H9 (cell line): ENCODE results near the gene FBLN1. TPM values are rescaled to one million over a fixed set of nuclear protein-coding genes. Genes with fewer than 3 reads are reported as not detected.

ENCODE experiments used
- DNase-seq: peaks from one replicate; pipeline ENCODE4 v3.0.0-alpha.2; 2017
- H2AFZ ChIP-seq: one replicate; pipeline ENCODE4 v1.6.1; 2013; ENCODE audit warnings: mild to moderate bottlenecking, low read length, control low read depth, moderate library complexity
- H2AK5ac ChIP-seq: 2 replicates; pipeline ENCODE4 v1.6.1; 2013; ENCODE audit warnings: low read length, control low read depth, mixed read lengths; ENCODE audit not compliant: insufficient read length
- H2BK120ac ChIP-seq: one replicate; pipeline ENCODE4 v1.6.1; 2013; ENCODE audit warnings: low read depth, mild to moderate bottlenecking, low read length, control low read depth, inconsistent platforms; ENCODE audit not compliant: poor library complexity, severe bottlenecking
- H2BK12ac ChIP-seq: 2 replicates; pipeline ENCODE4 v1.6.1; 2013; ENCODE audit warnings: low read length, control low read depth, mixed read lengths, low read depth; ENCODE audit not compliant: insufficient read length
- H2BK15ac ChIP-seq: 2 replicates; pipeline ENCODE4 v1.6.1; 2013; ENCODE audit warnings: low read depth, low read length, control low read depth
- H2BK20ac ChIP-seq: one replicate; pipeline ENCODE4 v1.6.1; 2013; ENCODE audit warnings: low read depth, mild to moderate bottlenecking, low read length, control low read depth, inconsistent platforms; ENCODE audit not compliant: poor library complexity, severe bottlenecking
- H2BK5ac ChIP-seq: 2 replicates; pipeline ENCODE4 v1.6.1; 2013; ENCODE audit warnings: low read length, control low read depth, mixed read lengths; ENCODE audit not compliant: insufficient read length
- H3K14ac ChIP-seq: 2 replicates; pipeline ENCODE4 v1.6.1; 2013; ENCODE audit warnings: low read length, control low read depth; ENCODE audit not compliant: insufficient read depth
- H3K18ac ChIP-seq: 2 replicates; pipeline ENCODE4 v1.6.1; 2013; ENCODE audit warnings: low read depth, mild to moderate bottlenecking, mixed read lengths, low read length, control low read depth; ENCODE audit not compliant: insufficient read length
- H3K23ac ChIP-seq: 2 replicates; pipeline ENCODE4 v1.6.1; 2013; ENCODE audit warnings: low read length, control low read depth, mixed read lengths, low read depth; ENCODE audit not compliant: insufficient read length
- H3K23me2 ChIP-seq: 2 replicates; pipeline ENCODE4 v1.6.1; 2013; ENCODE audit warnings: low read depth, mild to moderate bottlenecking, mixed read lengths, low read length, control low read depth; ENCODE audit not compliant: insufficient read length, poor library complexity, severe bottlenecking
- H3K27ac ChIP-seq: 2 replicates; pipeline ENCODE4 v1.5.1; 2013; ENCODE audit warnings: low read length, control low read depth, mixed read lengths, low read depth; ENCODE audit not compliant: insufficient read length
- H3K27me3 ChIP-seq: 2 replicates; pipeline ENCODE4 v1.6.1; 2013; ENCODE audit warnings: low read length, control low read depth, inconsistent platforms; ENCODE audit not compliant: insufficient read depth
- H3K4ac ChIP-seq: 2 replicates; pipeline ENCODE4 v1.6.1; 2013; ENCODE audit warnings: low read depth, mild to moderate bottlenecking, control low read depth, inconsistent platforms, low read length, moderate library complexity
- H3K4me1 ChIP-seq: 2 replicates; pipeline ENCODE4 v1.6.1; 2013; ENCODE audit warnings: low read length, control low read depth, inconsistent platforms; ENCODE audit not compliant: insufficient read depth
- H3K4me2 ChIP-seq: 2 replicates; pipeline ENCODE4 v1.6.1; 2013; ENCODE audit warnings: low read length, control low read depth, mixed read lengths; ENCODE audit not compliant: insufficient read length, insufficient read depth
- H3K56ac ChIP-seq: 2 replicates; pipeline ENCODE4 v1.6.1; 2013; ENCODE audit warnings: low read depth, mild to moderate bottlenecking, mixed read lengths, low read length, control low read depth; ENCODE audit not compliant: insufficient read length
- H3K79me1 ChIP-seq: 2 replicates; pipeline ENCODE4 v1.6.1; 2013; ENCODE audit warnings: low read depth, mild to moderate bottlenecking, moderate library complexity, low read length, control low read depth, inconsistent platforms; ENCODE audit not compliant: insufficient read depth, poor library complexity, severe bottlenecking
- H3K79me2 ChIP-seq: 2 replicates; pipeline ENCODE4 v1.6.1; 2013; ENCODE audit warnings: low read length, control low read depth, inconsistent platforms; ENCODE audit not compliant: insufficient read depth
- H3K9ac ChIP-seq: 2 replicates; pipeline ENCODE4 v1.6.1; 2013; ENCODE audit warnings: low read length, control low read depth, mixed read lengths; ENCODE audit not compliant: insufficient read length; ENCODE audit errors: extremely low read depth
- H3K9me3 ChIP-seq: one replicate; pipeline ENCODE4 v1.6.1; 2013; ENCODE audit warnings: low read depth, low read length, inconsistent platforms; ENCODE audit not compliant: control insufficient read depth
- H3T11ph ChIP-seq: one replicate; pipeline ENCODE4 v1.6.1; 2013; ENCODE audit warnings: mild to moderate bottlenecking, low read length, control low read depth, inconsistent platforms
- H4K20me1 ChIP-seq: one replicate; pipeline ENCODE4 v1.6.1; 2013; ENCODE audit not compliant: control insufficient read depth, insufficient read length, insufficient read depth
- H4K5ac ChIP-seq: 2 replicates; pipeline ENCODE4 v1.6.1; 2013; ENCODE audit warnings: low read depth, mild to moderate bottlenecking, mixed read lengths, low read length, control low read depth; ENCODE audit not compliant: insufficient read length
- H4K8ac ChIP-seq: replicated peaks from 2 replicates; pipeline ENCODE4 v1.6.1; 2013; ENCODE audit warnings: low read length, control low read depth, mixed read lengths, low read depth; ENCODE audit not compliant: insufficient read length
- H4K91ac ChIP-seq: 2 replicates; pipeline ENCODE4 v1.6.1; 2013; ENCODE audit warnings: low read depth, mild to moderate bottlenecking, moderate library complexity, mixed read lengths, low read length, control low read depth; ENCODE audit not compliant: insufficient read length
- H3K27ac Mint-ChIP-seq, 3 experiments: 2 replicates in 2 of 3; 3 replicates in 1 of 3; pipeline ENCODE4 v1.8.0; 2020 to 2021; ENCODE audit warnings: mixed read lengths in 3 of 3, mild to moderate bottlenecking in 1 of 3, moderate library complexity in 1 of 3
- H3K27me3 Mint-ChIP-seq: 2 replicates; pipeline ENCODE4 v1.8.0; 2021; ENCODE audit warnings: low read depth, mild to moderate bottlenecking, moderate library complexity, mixed read lengths
- H3K36me3 Mint-ChIP-seq, 3 experiments: 2 replicates in 2 of 3; 3 replicates in 1 of 3; pipeline ENCODE4 v1.8.0; 2020 to 2021; ENCODE audit warnings: low read depth in 3 of 3, mixed read lengths in 3 of 3; ENCODE audit not compliant: insufficient read depth in 1 of 3
- H3K4me1 Mint-ChIP-seq, 2 experiments: 2 replicates each; pipeline ENCODE4 v1.8.0; 2020; ENCODE audit warnings: mixed read lengths in 2 of 2
- H3K4me3 Mint-ChIP-seq, 2 experiments: 2 replicates in 1 of 2; 3 replicates in 1 of 2; pipeline ENCODE4 v1.8.0; 2020 to 2021; ENCODE audit warnings: mild to moderate bottlenecking in 2 of 2, mixed read lengths in 2 of 2, moderate library complexity in 1 of 2
- H3K9me3 Mint-ChIP-seq, 2 experiments: 2 replicates in 1 of 2; 3 replicates in 1 of 2; pipeline ENCODE4 v1.8.0; 2020; ENCODE audit warnings: mild to moderate bottlenecking in 2 of 2, mixed read lengths in 2 of 2, moderate library complexity in 1 of 2
- CTCF ChIP-seq: fragments of 200-600 bp; sonication (generic); conservative IDR thresholded peaks from 3 replicates; pipeline ENCODE4 v1.8.0; 2021; ENCODE audit warnings: antibody characterized with exemption, mild to moderate bottlenecking
- WGBS: extraction: QIAGEN DNeasy Blood & Tissue Kit; methylation state at CpG from one replicate; pipeline ENCODE4 v1.1.7; 2013; ENCODE audit warnings: missing lambda C conversion rate, low lambda C conversion rate, mixed read lengths; ENCODE audit not compliant: insufficient read length; ENCODE audit errors: extremely low coverage; 5-methylcytosine and 5-hydroxymethylcytosine counted together
- total RNA-seq: library from RNA; stranded (reverse); gene quantifications from 2 replicates; pipeline ENCODE4 v1.2.1, GENCODE V29; 2021

Gene FBLN1
- total RNA-seq, 1 experiment from 2014 or later = 140 TPM

GRCh38 chr22:45574069-45574703 is 71.5 kb downstream of the FBLN1 start:
- Histone ChIP-seq H3K4me2 (no peak overlapping the region), H2AK5ac (no peak overlapping the region), H2AFZ (no peak overlapping the region), H3K27me3 (no peaks in the 10 kb centered on the region), H2BK12ac (no peak overlapping the region), H3K56ac (no peak overlapping the region), H3K27ac (no peak overlapping the region), H3K14ac (no peak overlapping the region), H3K79me2 (no peaks in the 10 kb centered on the region), H3K23ac (no peak overlapping the region), H3T11ph (no peak overlapping the region), H4K20me1 (no peaks in the 10 kb centered on the region), H4K8ac (no peak overlapping the region), H4K5ac (no peak overlapping the region), H2BK15ac (no peak overlapping the region), H3K79me1 (no peaks in the 10 kb centered on the region), H3K23me2 (no peaks in the 10 kb centered on the region), H2BK5ac (no peak overlapping the region), H2BK120ac (no peak overlapping the region), H3K4ac (no peak overlapping the region), H4K91ac (no peak overlapping the region), H2BK20ac (no peak overlapping the region), H3K9me3 (no peaks in the 10 kb centered on the region), H3K18ac (no peak overlapping the region), H3K4me1 (no peaks in the 10 kb centered on the region), H3K9ac (no peak overlapping the region)
- no CpG with 5 or more reads among the region's 23 CpGs for WGBS
- DNase-seq = no peak
- Mint-ChIP-seq H3K4me3 (no peak overlapping the region), H3K27ac (no peak overlapping the region), H3K36me3 (peaks cover 9 to 18% (median 14%) of the 10 kb centered on the region in 3 experiments), H3K4me1 (no peaks in the 10 kb centered on the region), H3K9me3 (peaks cover 18 to 20% of the 10 kb centered on the region in 2 experiments), H3K27me3 (no peaks in the 10 kb centered on the region; the same call in 1 of the 2 replicates)
- TF ChIP-seq CTCF = no peak
